ENCODE measurements around the gene FOXR1.

The FOXR1 gene

DNA sequence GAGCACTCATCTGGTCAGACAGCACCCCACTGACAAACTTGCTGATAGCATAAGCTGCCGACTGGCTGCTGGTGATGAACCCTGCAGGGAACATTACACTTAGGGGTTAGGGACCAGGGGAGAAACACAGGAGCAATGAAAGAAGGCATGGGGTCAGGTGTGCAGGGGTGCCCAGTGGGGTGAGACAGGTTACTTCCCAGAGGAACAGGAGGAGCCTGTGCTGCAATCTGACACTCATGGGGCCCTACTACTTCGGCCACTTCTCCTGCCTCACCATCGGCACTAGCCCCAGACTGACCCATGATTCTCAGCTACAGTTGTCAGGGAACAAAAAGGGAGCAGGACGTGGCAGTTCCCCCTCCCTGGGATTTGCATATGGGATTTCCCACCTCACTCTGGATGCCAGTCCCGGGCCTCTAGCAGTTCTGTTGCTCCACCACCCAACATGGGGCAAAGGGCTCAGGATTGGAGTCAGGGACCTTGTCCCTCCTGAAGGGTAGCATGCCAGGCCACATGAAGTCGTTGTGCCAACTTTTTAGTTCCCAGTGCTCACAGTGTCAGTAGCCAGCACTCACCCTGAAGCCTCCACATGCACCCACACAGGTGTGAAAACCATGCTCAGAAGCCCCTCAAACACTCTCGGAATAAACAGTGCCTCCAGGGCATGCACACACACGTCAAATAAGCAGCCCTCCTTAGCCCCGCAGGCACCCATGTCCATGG lies 56.9 kb downstream of the FOXR1 start:
- no peak for DNase-seq

GRCh38 chr11:119029069-119029339 lies 57.4 kb downstream of the FOXR1 start:
- no peak for DNase-seq

DNA sequence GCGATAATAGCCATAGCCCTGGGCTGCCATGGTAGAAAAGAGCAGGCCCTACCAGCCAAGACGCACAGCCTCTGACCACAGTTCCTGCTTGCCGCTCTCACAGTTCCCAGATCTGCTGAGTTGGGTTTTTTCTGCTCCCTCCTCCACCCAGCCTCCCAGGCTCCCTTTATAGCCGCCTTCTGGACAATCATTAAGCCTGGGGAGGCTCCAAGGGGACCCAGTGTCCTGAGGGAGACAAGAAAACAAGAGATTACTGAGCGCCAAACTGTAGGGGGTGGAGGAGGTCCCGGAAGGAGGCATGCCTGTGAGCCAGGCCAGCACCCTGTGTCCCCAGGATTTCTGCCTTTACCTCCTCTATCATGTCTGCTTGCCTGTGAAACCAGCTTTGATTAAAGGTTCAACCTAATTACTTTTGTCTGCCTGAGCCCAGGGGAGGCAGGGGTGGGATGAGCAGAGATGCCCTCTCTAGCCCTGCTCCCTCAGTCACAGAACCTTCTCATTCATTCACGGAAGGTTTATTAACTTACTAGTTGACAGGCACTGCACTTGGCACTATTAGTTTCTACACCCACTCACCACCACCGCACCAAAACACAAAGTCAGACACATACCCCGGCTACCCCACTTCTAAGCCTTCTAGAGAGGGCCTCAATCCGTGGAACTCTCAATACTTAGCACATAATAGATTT lies 57.9 kb downstream of the FOXR1 start:
- DNase-seq = no peak

- no peak for DNase-seq
Measured at GRCh38 chr11:119030029-119030328, 58.4 kb downstream of the FOXR1 start.

- DNase-seq = peak; percentile 99 to 100
Measured at GRCh38 chr11:119030329-119031047, 58.9 kb downstream of the FOXR1 start, which contains the start of gene SLC37A4. Gene SLC37A4, minus strand, starts transcription at chr11:119030877.
